HEK293 (cell line): ENCODE results near the gene PCBP3.

Experiments
- CTCF ChIA-PET: fragments of 350-600 bp; formaldehyde crosslinking; extraction: SDS; loops from one replicate; lab custom pipeline; 2021; ENCODE audit warnings: antibody characterized with exemption; lab: Yijun Ruan, JAX
- POLR2A ChIA-PET: fragments of 300-600 bp; formaldehyde crosslinking; extraction: SDS; loops from one replicate; lab custom pipeline; 2020; ENCODE audit warnings: antibody characterized with exemption, inconsistent platforms; lab: Yijun Ruan, JAX
- H3K27ac ChIP-seq: fragments of 200-500 bp; sonication (Bioruptor generic); 2 replicates; pipeline ENCODE4 v1.5.1; 2014; ENCODE audit warnings: low read depth, low read length, control low read depth, inconsistent platforms; ENCODE audit errors: extremely low read depth
- H3K36me3 ChIP-seq, 2 experiments: fragments of 200-500 bp in 1 of 2; sonication (Bioruptor generic) in 1 of 2; 1 replicate in 1 of 2; 2 replicates in 1 of 2; pipeline ENCODE4 v1.5.1; 2014 to 2017; ENCODE audit warnings: inconsistent platforms in 2 of 2, low read length in 2 of 2; ENCODE audit not compliant: control insufficient read depth in 2 of 2, insufficient read depth in 1 of 2
- H3K4me1 ChIP-seq: fragments of 200-500 bp; sonication (Bioruptor generic); 2 replicates; pipeline ENCODE4 v1.5.1; 2014; ENCODE audit warnings: mild to moderate bottlenecking, low read length, inconsistent platforms; ENCODE audit not compliant: control insufficient read depth, insufficient read depth
- H3K4me3 ChIP-seq: 2 replicates; pipeline ENCODE4 v1.5.1; 2011; ENCODE audit warnings: low read depth, mild to moderate bottlenecking, control low read depth, low read length, moderate library complexity
- H3K9me3 ChIP-seq: fragments of 200-500 bp; sonication (Bioruptor generic); 2 replicates; pipeline ENCODE4 v1.5.1; 2014; ENCODE audit warnings: low read depth, low read length, inconsistent platforms; ENCODE audit not compliant: control insufficient read depth, insufficient read depth
- FEZF1 ChIP-seq: fragments of 450-650 bp; formaldehyde crosslinking; IDR thresholded peaks from 2 replicates; pipeline ENCODE4 v1.5.1; 2016; ENCODE audit warnings: missing biosample characterization, missing genetic modification characterization
- GLIS2 ChIP-seq: fragments of 450-650 bp; formaldehyde crosslinking; IDR thresholded peaks from 2 replicates; pipeline ENCODE4 v1.5.1; 2016; ENCODE audit warnings: missing biosample characterization, missing genetic modification characterization
- KLF10 ChIP-seq: fragments of 450-650 bp; IDR thresholded peaks from 2 replicates; pipeline ENCODE4 v1.5.1; 2018; ENCODE audit warnings: missing biosample characterization, mild to moderate bottlenecking, missing genetic modification characterization
- KLF17 ChIP-seq: fragments of 450-650 bp; formaldehyde crosslinking; IDR thresholded peaks from 2 replicates; pipeline ENCODE4 v1.5.1; 2016; ENCODE audit warnings: missing biosample characterization, missing genetic modification characterization
- KLF7 ChIP-seq: fragments of 450-650 bp; formaldehyde crosslinking; IDR thresholded peaks from 2 replicates; pipeline ENCODE4 v1.5.1; 2016; ENCODE audit warnings: missing biosample characterization, missing genetic modification characterization, borderline replicate concordance
- SALL2 ChIP-seq: fragments of 450-650 bp; formaldehyde crosslinking; IDR thresholded peaks from 2 replicates; pipeline ENCODE4 v1.5.0; 2017; ENCODE audit warnings: missing biosample characterization, mild to moderate bottlenecking, missing genetic modification characterization, borderline replicate concordance
- SCRT2 ChIP-seq: fragments of 450-650 bp; formaldehyde crosslinking; IDR thresholded peaks from 2 replicates; pipeline ENCODE4 v1.5.1; 2016; ENCODE audit warnings: missing biosample characterization, missing genetic modification characterization
- ZBTB17 ChIP-seq: fragments of 450-650 bp; formaldehyde crosslinking; IDR thresholded peaks from 2 replicates; pipeline ENCODE4 v1.5.1; 2016; ENCODE audit warnings: missing biosample characterization, missing genetic modification characterization
- ZBTB21 ChIP-seq: fragments of 450-650 bp; formaldehyde crosslinking; IDR thresholded peaks from 2 replicates; pipeline ENCODE4 v1.5.1; 2017; ENCODE audit warnings: missing biosample characterization, missing genetic modification characterization
- ZNF140 ChIP-seq: fragments of 450-650 bp; formaldehyde crosslinking; IDR thresholded peaks from 2 replicates; pipeline ENCODE4 v1.5.1; 2016; ENCODE audit warnings: missing biosample characterization, missing genetic modification characterization
- ZNF23 ChIP-seq: fragments of 450-650 bp; formaldehyde crosslinking; IDR thresholded peaks from 2 replicates; pipeline ENCODE4 v1.5.1; 2016; ENCODE audit warnings: missing biosample characterization, missing genetic modification characterization, borderline replicate concordance
- ZNF518A ChIP-seq: fragments of 450-650 bp; formaldehyde crosslinking; conservative IDR thresholded peaks from 2 replicates; pipeline ENCODE4 v1.5.1; 2016; ENCODE audit warnings: low read depth, missing biosample characterization, missing genetic modification characterization
- ZNF555 ChIP-seq: fragments of 450-650 bp; formaldehyde crosslinking; conservative IDR thresholded peaks from 2 replicates; pipeline ENCODE4 v1.5.1; 2017; ENCODE audit warnings: missing biosample characterization, mild to moderate bottlenecking, missing genetic modification characterization, inconsistent platforms
- ZNF596 ChIP-seq: fragments of 450-650 bp; IDR thresholded peaks from 2 replicates; pipeline ENCODE4 v1.5.0; 2018; ENCODE audit warnings: missing biosample characterization, mild to moderate bottlenecking, missing genetic modification characterization, moderate library complexity
- ZNF600 ChIP-seq: fragments of 450-650 bp; formaldehyde crosslinking; IDR thresholded peaks from 2 replicates; pipeline ENCODE4 v1.5.1; 2016; ENCODE audit warnings: missing biosample characterization, missing genetic modification characterization
- ZNF629 ChIP-seq: fragments of 450-650 bp; formaldehyde crosslinking; IDR thresholded peaks from 2 replicates; pipeline ENCODE4 v1.5.1; 2017; ENCODE audit warnings: missing biosample characterization, missing genetic modification characterization
- ZNF664 ChIP-seq: fragments of 450-650 bp; formaldehyde crosslinking; IDR thresholded peaks from 2 replicates; pipeline ENCODE4 v1.5.1; 2016; ENCODE audit warnings: missing biosample characterization, missing genetic modification characterization
- ZSCAN23 ChIP-seq: fragments of 450-650 bp; formaldehyde crosslinking; IDR thresholded peaks from 2 replicates; pipeline ENCODE4 v1.5.1; 2016; ENCODE audit warnings: missing biosample characterization, missing genetic modification characterization

The PCBP3 gene

GRCh38 chr21:45979141-45979631 is 335.7 kb downstream of the PCBP3 start (continued):
- TF ChIP-seq ZNF23 (tag by site-specific recombination) (no peak), KLF10 (tag by site-specific recombination) (no peak), SALL2 (tag by site-specific recombination) (no peak), ZNF518A (tag by site-specific recombination) (no peak), ZSCAN23 (tag by site-specific recombination) (no peak), KLF17 (no peak), ZBTB21 (tag by site-specific recombination) (no peak), ZNF555 (tag by site-specific recombination) (no peak), ZNF140 (tag by site-specific recombination) (no peak), FEZF1 (tag by site-specific recombination) (no peak), GLIS2 (tag by site-specific recombination) (no peak), ZNF664 (tag by site-specific recombination) (no peak)

- POLR2A ChIA-PET: interaction anchor here (1.4 kb wide), 1 partner anchor 164 kb away, joined by 3 read pairs; no protein-coding TSS in a partner anchor
- Histone ChIP-seq H3K27ac (no peak overlapping the region), H3K9me3 (no peaks in the 10 kb centered on the region), H3K4me3 (no peak overlapping the region), H3K4me1 (peaks cover 16% of the 10 kb centered on the region), H3K36me3 (peaks cover 2 to 8% of the 10 kb centered on the region in 2 experiments; a peak in 2 of 3 replicates)
- CTCF ChIA-PET: interaction anchor here (0.6 to 1.0 kb wide), 3 partner anchors 10 to 58 kb away, joined by 3 to 7 read pairs (median 4); no protein-coding TSS in a partner anchor
- TF ChIP-seq ZBTB17 (0 out of 2 replicates have a peak, but pooled peaks have one; percentile 30), ZNF629 (tag by site-specific recombination) (no peak)
Observed at GRCh38 chr21:45979651-45980050, 336.1 kb downstream of the PCBP3 start.

- ChIA-PET POLR2A (no interaction called here), CTCF (interaction anchor here (0.6 to 1.0 kb wide), 2 partner anchors 48 to 59 kb away, joined by 3 to 7 read pairs; no protein-coding TSS in a partner anchor)
- Histone ChIP-seq H3K4me1 (peaks cover 10% of the 10 kb centered on the region), H3K4me3 (no peak overlapping the region), H3K36me3 (peaks cover 9 to 14% of the 10 kb centered on the region in 2 experiments; a peak in 2 of 3 replicates), H3K27ac (no peak overlapping the region), H3K9me3 (no peaks in the 10 kb centered on the region)
- TF ChIP-seq KLF7 (tag by site-specific recombination) (no peak), ZNF600 (tag by site-specific recombination) (no peak), ZNF596 (tag by site-specific recombination) (peak; percentile 64; the same call in 1 of the 2 replicates), SCRT2 (no peak)
Observed at GRCh38 chr21:45980271-45980670, 336.7 kb downstream of the PCBP3 start.
